GM12878 (cell line): Measurements from ENCODE around the gene COL11A2. TPM values are rescaled to one million over a fixed set of nuclear protein-coding genes. Genes with fewer than 3 reads are reported as not detected.

Experiments
- ATAC-seq: fragments of 200-7000 bp; cut with Tn5 transposase; 3 replicates; pipeline ENCODE4 v1.9.1; 2020; ENCODE audit warnings: mild to moderate bottlenecking, moderate library complexity
- BruUV-seq: library from RNA; stranded (reverse); fragments of 400-500 nt; replicated peaks from 2 replicates; lab custom pipeline; 2021; lab: Mats Ljungman, UMichigan
- CTCF ChIA-PET: fragments of 300-600 bp; sonication (Branson Sonifier 250); formaldehyde crosslinking; extraction: SDS; loops from one replicate; lab custom pipeline; 2021; ENCODE audit warnings: inconsistent platforms; lab: Yijun Ruan, JAX
- POLR2A ChIA-PET: fragments of 350-600 bp; formaldehyde crosslinking; extraction: SDS; loops from one replicate; lab custom pipeline; 2021; ENCODE audit warnings: inconsistent platforms; lab: Charles Lee
- RAD21 ChIA-PET: fragments of 300-600 bp; sonication (Branson Sonifier 250); formaldehyde crosslinking; loops from one replicate; lab custom pipeline; 2023; ENCODE audit warnings: antibody characterized with exemption; ENCODE audit not compliant: unreplicated experiment; lab: Charles Lee
- SMC1A ChIA-PET: fragments of 300-600 bp; sonication (Branson Sonifier 250); formaldehyde crosslinking; loops from one replicate; lab custom pipeline; 2023; ENCODE audit not compliant: unreplicated experiment, uncharacterized antibody; lab: Charles Lee
- DNase-seq: peaks from one replicate; pipeline ENCODE4 v3.0.0-alpha.2; 2011; ENCODE audit warnings: low read depth, low spot score
- FAIRE-seq: peaks from 3 replicates; lab custom pipeline; 2011; peaks lifted over from hg19 to GRCh38; lab: Jason Lieb, UNC
- H2AFZ ChIP-seq: 2 replicates; pipeline ENCODE4 v1.6.0; 2011; ENCODE audit warnings: low read depth, low read length, control low read depth; ENCODE audit not compliant: control insufficient read depth
- H3K27ac ChIP-seq: 2 replicates; pipeline ENCODE4 v1.5.1; 2011; ENCODE audit warnings: control low read depth; ENCODE audit not compliant: control insufficient read depth, insufficient read depth
- H3K27me3 ChIP-seq, 2 experiments: replicated peaks in 1 of 2; 2 replicates each; pipeline versions ENCODE4 v1.6.0 to v1.6.1; 2011; ENCODE audit warnings: low read length in 1 of 2; ENCODE audit not compliant: control insufficient read depth in 2 of 2, insufficient read depth in 2 of 2
- H3K36me3 ChIP-seq, 2 experiments: 2 replicates each; pipeline ENCODE4 v1.5.1; 2011; ENCODE audit warnings: low read length in 1 of 2; ENCODE audit not compliant: control insufficient read depth in 2 of 2, insufficient read depth in 2 of 2
- H3K4me1 ChIP-seq: 2 replicates; pipeline ENCODE4 v1.6.1; 2011; ENCODE audit warnings: mild to moderate bottlenecking, low read length, moderate library complexity, mixed read lengths; ENCODE audit not compliant: control insufficient read depth, insufficient read depth
- H3K4me2 ChIP-seq: 2 replicates; pipeline ENCODE4 v1.6.0; 2011; ENCODE audit warnings: control low read depth; ENCODE audit not compliant: control insufficient read depth, insufficient read depth
- H3K4me3 ChIP-seq: fragments of 200-600 bp; sonication (generic); 2 replicates; pipeline ENCODE4 v1.5.1; 2016
- H3K79me2 ChIP-seq: 2 replicates; pipeline ENCODE4 v1.6.0; 2011; ENCODE audit warnings: low read length; ENCODE audit not compliant: control insufficient read depth, insufficient read depth
- H3K9ac ChIP-seq: 2 replicates; pipeline ENCODE4 v1.8.0; 2011; ENCODE audit warnings: low read length, control low read depth, mixed read lengths; ENCODE audit not compliant: control insufficient read depth, insufficient read depth
- H3K9me3 ChIP-seq: replicated peaks from 3 replicates; pipeline ENCODE4 v1.5.1; 2011; ENCODE audit warnings: mild to moderate bottlenecking, low read length; ENCODE audit not compliant: control insufficient read depth, insufficient read depth
- H4K20me1 ChIP-seq: 2 replicates; pipeline ENCODE4 v1.6.0; 2011; ENCODE audit not compliant: control insufficient read depth, insufficient read depth
- BHLHE40 ChIP-seq, 2 experiments: fragments of 450-650 bp in 1 of 2; IDR thresholded peaks; 2 replicates each; pipeline ENCODE4 v1.6.1; 2011 to 2017; ENCODE audit warnings: low read depth in 2 of 2, borderline replicate concordance in 1 of 2, improper control_type of control experiment in 1 of 2, low read length in 1 of 2, mild to moderate bottlenecking in 1 of 2
- CBX3 ChIP-seq: fragments of 200-600 bp; sonication (generic); IDR thresholded peaks from 2 replicates; pipeline ENCODE4 v1.6.1; 2016; ENCODE audit warnings: low read depth, borderline replicate concordance
- ESRRA ChIP-seq: IDR thresholded peaks from 2 replicates; pipeline ENCODE4 v1.6.1; 2012; ENCODE audit warnings: mild to moderate bottlenecking, low read length, improper control_type of control experiment
- ETV6 ChIP-seq, 2 experiments: fragments of 450-650 bp in 1 of 2; IDR thresholded peaks in 1 of 2; conservative IDR thresholded peaks in 1 of 2; 2 replicates each; pipeline ENCODE4 v1.6.1; 2014; ENCODE audit warnings: antibody characterized with exemption in 1 of 2, borderline replicate concordance in 1 of 2, low read depth in 1 of 2, mild to moderate bottlenecking in 1 of 2, moderate library complexity in 1 of 2
- GABPA ChIP-seq: IDR thresholded peaks from 2 replicates; pipeline ENCODE4 v1.6.1; 2014; ENCODE audit warnings: antibody characterized with exemption, low read depth, mild to moderate bottlenecking, inconsistent platforms
- HDAC6 ChIP-seq: fragments of 200-600 bp; sonication (generic); IDR thresholded peaks from one replicate; pipeline ENCODE4 v1.8.0; 2017; ENCODE audit warnings: antibody characterized with exemption; ENCODE audit not compliant: unreplicated experiment
- MTA3 ChIP-seq: IDR thresholded peaks from 2 replicates; pipeline ENCODE4 v1.6.1; 2012; ENCODE audit warnings: low read length, inconsistent platforms, borderline replicate concordance
- MYB ChIP-seq: fragments of 150-350 bp; IDR thresholded peaks from 2 replicates; pipeline ENCODE4 v1.6.1; 2014; ENCODE audit warnings: mild to moderate bottlenecking, low read depth, low read length, borderline replicate concordance
- NR2C2 ChIP-seq: IDR thresholded peaks from 2 replicates; pipeline ENCODE4 v1.6.1; 2011; ENCODE audit warnings: borderline replicate concordance, low read depth; ENCODE audit not compliant: control insufficient read depth, insufficient read length
- SIX5 ChIP-seq: IDR thresholded peaks from 2 replicates; pipeline ENCODE4 v1.6.1; 2011; ENCODE audit warnings: mild to moderate bottlenecking, low read depth, low read length, moderate library complexity; ENCODE audit not compliant: severe bottlenecking
- TBL1XR1 ChIP-seq: IDR thresholded peaks from 2 replicates; pipeline ENCODE4 v1.6.1; 2012; ENCODE audit warnings: low read depth, low read length, improper control_type of control experiment
- ZNF622 ChIP-seq: fragments of 450-650 bp; IDR thresholded peaks from 2 replicates; pipeline ENCODE4 v1.6.1; 2017; ENCODE audit warnings: mild to moderate bottlenecking, inconsistent platforms
- WGBS: methylation state at CpG from one replicate; pipeline ENCODE4 v1.1.6; 2016; ENCODE audit warnings: low lambda C conversion rate; ENCODE audit not compliant: insufficient replicate concordance, insufficient coverage; ENCODE audit errors: missing lambda C conversion rate; 5-methylcytosine and 5-hydroxymethylcytosine counted together
- in situ Hi-C: fragments of 300-500 bp; cut with MboI; formaldehyde crosslinking; loops from 9 replicates; pipeline ENCODE4 v1.14.3; 2018; ENCODE audit warnings: mixed read lengths
- intact Hi-C: fragments of 100-400 bp; cut with micrococcal nuclease; formaldehyde crosslinking; loops from one replicate; pipeline ENCODE4 v1.14.2; 2022; ENCODE audit not compliant: unreplicated experiment
- polyA plus RNA-seq, 11 experiments: library from polyadenylated mRNA; depleted of rRNA in 4 of 11; unstranded in 6 of 11; stranded (reverse) in 5 of 11; fragments of >200 nt; fragmentation: Nextera tagmentation in 4 of 11; fragmentation: Illumina TruSeq in 1 of 11; extraction: Ambion mirVana in 4 of 11; extraction: Trizol in 1 of 11; gene quantifications; 1 replicate in 1 of 11; 2 replicates in 10 of 11; pipeline versions ENCODE4 v1.2.1 to v1.2.3, GENCODE V29; 2011 to 2016; ENCODE audit warnings: inconsistent platforms in 2 of 11, missing spikeins in 2 of 11, low read depth in 1 of 11
- total RNA-seq, 4 experiments: library from RNA; depleted of rRNA in 3 of 4; stranded (reverse); fragments of >200 nt in 3 of 4; fragmentation: Illumina TruSeq in 1 of 4; extraction: Trizol in 1 of 4; gene quantifications; 2 replicates each; pipeline versions ENCODE4 v1.2.1 to v1.2.3, GENCODE V29; 2013 to 2021
- TF ChIP-seq, protein P1 (sequence below): fragments of 450-650 bp; formaldehyde crosslinking; IDR thresholded peaks from 2 replicates; pipeline ENCODE4 v1.4.0; 2022; ENCODE audit warnings: mild to moderate bottlenecking, moderate library complexity
- TF ChIP-seq, protein P2 (sequence below): fragments of 450-650 bp; conservative IDR thresholded peaks from 2 replicates; pipeline ENCODE4 v1.6.1; 2017; ENCODE audit warnings: mild to moderate bottlenecking, moderate library complexity
- TF ChIP-seq, protein P3 (sequence below): fragments of 450-650 bp; IDR thresholded peaks from 2 replicates; pipeline ENCODE4 v1.6.1; 2017; ENCODE audit warnings: low read depth, mild to moderate bottlenecking, moderate library complexity

The COL11A2 gene
- total and polyA plus RNA-seq, 10 of the 15 experiments (the other 5 are each of a cell fraction or from before 2014, with no cell fraction given): 0.03 to 0.83 (median 0.22) TPM; not detected in 1

DNA sequence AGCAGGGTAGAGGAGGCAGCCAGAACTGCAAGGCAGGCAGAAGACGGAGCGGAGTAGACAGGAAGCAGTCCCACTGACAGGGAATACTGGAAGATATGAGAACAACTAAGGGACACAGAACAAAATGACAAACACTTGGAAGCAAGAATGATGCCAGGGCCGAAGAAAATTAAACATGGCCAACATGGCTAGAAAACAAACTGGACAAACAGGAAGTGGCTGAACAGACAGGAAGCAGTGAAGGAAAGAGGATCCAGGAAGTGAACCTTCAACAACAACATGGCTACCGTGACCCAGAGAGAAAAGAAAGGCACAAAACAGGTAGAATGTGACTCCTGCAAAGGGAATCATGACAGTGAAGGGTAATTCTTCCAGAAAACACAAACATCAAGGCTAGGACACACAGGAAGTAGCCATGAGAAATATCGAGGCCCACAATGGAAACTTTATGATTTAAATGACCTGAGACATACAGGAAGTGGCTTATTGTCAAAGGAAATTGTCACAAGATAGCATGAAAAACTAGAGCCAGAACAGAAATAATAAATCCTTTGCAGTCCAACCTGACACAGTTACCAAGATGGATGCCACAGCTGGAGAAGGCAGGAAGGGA, 9.1 kb downstream of the COL11A2 start (continued):
- TF ChIP-seq, protein P1, sequence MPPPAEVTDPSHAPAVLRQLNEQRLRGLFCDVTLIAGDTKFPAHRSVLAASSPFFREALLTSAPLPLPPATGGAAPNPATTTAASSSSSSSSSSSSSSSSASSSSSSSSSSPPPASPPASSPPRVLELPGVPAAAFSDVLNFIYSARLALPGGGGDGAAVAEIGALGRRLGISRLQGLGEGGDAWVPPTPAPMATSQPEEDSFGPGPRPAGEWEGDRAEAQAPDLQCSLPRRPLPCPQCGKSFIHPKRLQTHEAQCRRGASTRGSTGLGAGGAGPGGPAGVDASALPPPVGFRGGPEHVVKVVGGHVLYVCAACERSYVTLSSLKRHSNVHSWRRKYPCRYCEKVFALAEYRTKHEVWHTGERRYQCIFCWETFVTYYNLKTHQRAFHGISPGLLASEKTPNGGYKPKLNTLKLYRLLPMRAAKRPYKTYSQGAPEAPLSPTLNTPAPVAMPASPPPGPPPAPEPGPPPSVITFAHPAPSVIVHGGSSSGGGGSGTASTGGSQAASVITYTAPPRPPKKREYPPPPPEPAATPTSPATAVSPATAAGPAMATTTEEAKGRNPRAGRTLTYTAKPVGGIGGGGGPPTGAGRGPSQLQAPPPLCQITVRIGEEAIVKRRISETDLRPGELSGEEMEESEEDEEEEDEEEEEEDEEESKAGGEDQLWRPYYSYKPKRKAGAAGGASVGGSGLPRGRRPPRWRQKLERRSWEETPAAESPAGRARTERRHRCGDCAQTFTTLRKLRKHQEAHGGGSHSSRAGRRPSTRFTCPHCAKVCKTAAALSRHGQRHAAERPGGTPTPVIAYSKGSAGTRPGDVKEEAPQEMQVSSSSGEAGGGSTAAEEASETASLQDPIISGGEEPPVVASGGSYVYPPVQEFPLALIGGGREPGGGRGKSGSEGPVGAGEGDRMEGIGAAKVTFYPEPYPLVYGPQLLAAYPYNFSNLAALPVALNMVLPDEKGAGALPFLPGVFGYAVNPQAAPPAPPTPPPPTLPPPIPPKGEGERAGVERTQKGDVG (CRISPR knock-in tag): no peak
- TF ChIP-seq GABPA (peak; percentile 74), ETV6 (conservative IDR thresholded peaks at IDR 0.05 in 1 of 2, IDR thresholded peaks at IDR 0.05 in 1 of 2; ENCODE audit: borderline replicate concordance in 1 of 2, low read depth in 1 of 2) (peak in 1 of 2 experiments; percentile 71; a peak in 1 of 4 replicates), NR2C2 (no peak)

DNA sequence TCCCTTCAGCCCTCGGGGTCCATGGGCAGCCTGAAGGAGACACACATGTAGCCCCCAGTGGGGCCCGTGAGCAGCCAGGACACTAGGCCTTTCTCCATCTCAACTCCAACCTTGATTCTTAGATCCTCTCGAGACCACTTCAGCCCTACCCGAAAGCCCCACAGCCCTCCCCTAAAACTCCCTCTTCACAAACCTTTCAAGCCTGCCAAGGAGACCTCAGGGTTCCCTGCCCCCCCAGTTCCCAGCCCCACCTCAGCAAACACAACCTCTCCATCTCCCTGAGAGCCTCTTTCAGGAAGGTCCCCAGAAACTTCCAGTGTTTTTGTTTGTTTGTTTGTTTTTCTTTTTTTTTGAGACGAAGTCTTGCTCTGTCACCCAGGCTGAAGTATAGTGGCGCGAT, 11.1 kb downstream of the COL11A2 start:
- H3K27me3 ChIP-seq: no peaks in the 10 kb centered on the region
- SMC1A ChIA-PET: no interaction called here
- WGBS: 56% methylated on average over 7 of the region's 7 CpGs
- no peaks in the 10 kb centered on the region for H4K20me1 ChIP-seq
- FAIRE-seq (no peak), ATAC-seq (no peak), DNase-seq (no peak)
- H3K4me3 ChIP-seq: no peak overlapping the region
- CTCF ChIA-PET: no interaction called here
- no TSS peak for BruUV-seq
- H3K9me3 ChIP-seq: peaks cover 9% of the 10 kb centered on the region
- POLR2A ChIA-PET: no interaction called here
- H2AFZ ChIP-seq: no peak overlapping the region
- no peaks in the 10 kb centered on the region for H3K36me3 ChIP-seq
- in situ Hi-C loops (no loop called here), intact Hi-C loops (no loop called here)
- RAD21 ChIA-PET: no interaction called here
- no peak overlapping the region for H3K27ac ChIP-seq
- no peaks in the 10 kb centered on the region for H3K79me2 ChIP-seq
- H3K4me2 ChIP-seq: no peak overlapping the region
- H3K9ac ChIP-seq: no peak overlapping the region
- peaks cover 6% of the 10 kb centered on the region for H3K4me1 ChIP-seq
- TF ChIP-seq MTA3 (no peak), TBL1XR1 (no peak), MYB (no peak), ZNF622 (no peak), HDAC6 (no peak), ESRRA (no peak), BHLHE40 (IDR thresholded peaks at IDR 0.05; ENCODE audit: borderline replicate concordance in 1 of 2, low read depth in 2 of 2, low read length in 1 of 2) (no peak), SIX5 (no peak), CBX3 (no peak)
- TF ChIP-seq, protein P2, sequence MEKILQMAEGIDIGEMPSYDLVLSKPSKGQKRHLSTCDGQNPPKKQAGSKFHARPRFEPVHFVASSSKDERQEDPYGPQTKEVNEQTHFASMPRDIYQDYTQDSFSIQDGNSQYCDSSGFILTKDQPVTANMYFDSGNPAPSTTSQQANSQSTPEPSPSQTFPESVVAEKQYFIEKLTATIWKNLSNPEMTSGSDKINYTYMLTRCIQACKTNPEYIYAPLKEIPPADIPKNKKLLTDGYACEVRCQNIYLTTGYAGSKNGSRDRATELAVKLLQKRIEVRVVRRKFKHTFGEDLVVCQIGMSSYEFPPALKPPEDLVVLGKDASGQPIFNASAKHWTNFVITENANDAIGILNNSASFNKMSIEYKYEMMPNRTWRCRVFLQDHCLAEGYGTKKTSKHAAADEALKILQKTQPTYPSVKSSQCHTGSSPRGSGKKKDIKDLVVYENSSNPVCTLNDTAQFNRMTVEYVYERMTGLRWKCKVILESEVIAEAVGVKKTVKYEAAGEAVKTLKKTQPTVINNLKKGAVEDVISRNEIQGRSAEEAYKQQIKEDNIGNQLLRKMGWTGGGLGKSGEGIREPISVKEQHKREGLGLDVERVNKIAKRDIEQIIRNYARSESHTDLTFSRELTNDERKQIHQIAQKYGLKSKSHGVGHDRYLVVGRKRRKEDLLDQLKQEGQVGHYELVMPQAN: no peak
- TF ChIP-seq, protein P3, sequence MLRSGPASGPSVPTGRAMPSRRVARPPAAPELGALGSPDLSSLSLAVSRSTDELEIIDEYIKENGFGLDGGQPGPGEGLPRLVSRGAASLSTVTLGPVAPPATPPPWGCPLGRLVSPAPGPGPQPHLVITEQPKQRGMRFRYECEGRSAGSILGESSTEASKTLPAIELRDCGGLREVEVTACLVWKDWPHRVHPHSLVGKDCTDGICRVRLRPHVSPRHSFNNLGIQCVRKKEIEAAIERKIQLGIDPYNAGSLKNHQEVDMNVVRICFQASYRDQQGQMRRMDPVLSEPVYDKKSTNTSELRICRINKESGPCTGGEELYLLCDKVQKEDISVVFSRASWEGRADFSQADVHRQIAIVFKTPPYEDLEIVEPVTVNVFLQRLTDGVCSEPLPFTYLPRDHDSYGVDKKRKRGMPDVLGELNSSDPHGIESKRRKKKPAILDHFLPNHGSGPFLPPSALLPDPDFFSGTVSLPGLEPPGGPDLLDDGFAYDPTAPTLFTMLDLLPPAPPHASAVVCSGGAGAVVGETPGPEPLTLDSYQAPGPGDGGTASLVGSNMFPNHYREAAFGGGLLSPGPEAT: no peak
